H1 (cell line): ENCODE data around the gene CTXN1. TPM values are rescaled to one million over a fixed set of nuclear protein-coding genes. Genes with fewer than 3 reads are reported as not detected.
A peak's percentile ranks its signal among the peaks of the same experiment; 100 is the strongest.

ENCODE experiments used
- ASH2L ChIP-seq: fragments of 200-600, 300-600 bp; sonication (generic); IDR thresholded peaks from one replicate; pipeline ENCODE4 v1.7.1; 2017; ENCODE audit warnings: low read length
- BACH1 ChIP-seq: IDR thresholded peaks from 2 replicates; pipeline ENCODE4 v1.6.1; 2012; ENCODE audit warnings: low read length, improper control_type of control experiment
- EGR1 ChIP-seq: IDR thresholded peaks from 2 replicates; pipeline ENCODE4 v1.6.1; 2011; ENCODE audit warnings: low read depth, low read length, borderline replicate concordance
- JUND ChIP-seq: IDR thresholded peaks from 2 replicates; pipeline ENCODE4 v1.6.1; 2011; ENCODE audit warnings: mild to moderate bottlenecking, improper control_type of control experiment, low read length
- KDM4A ChIP-seq: IDR thresholded peaks from one replicate; pipeline ENCODE4 v1.7.1; 2012; ENCODE audit warnings: low read depth, mild to moderate bottlenecking, moderate library complexity, low read length, inconsistent platforms; ENCODE audit not compliant: severe bottlenecking
- KDM5A ChIP-seq: fragments of 200-600 bp; IDR thresholded peaks from 2 replicates; pipeline ENCODE4 v1.7.1; 2012; ENCODE audit warnings: mild to moderate bottlenecking, low read length, inconsistent platforms, mixed read lengths
- POLR2AphosphoS5 ChIP-seq: IDR thresholded peaks from 2 replicates; pipeline ENCODE4 v1.6.1; 2011; ENCODE audit warnings: low read depth, low read length
- SAP30 ChIP-seq: fragments of 300-600 bp; sonication (generic); IDR thresholded peaks from 2 replicates; pipeline ENCODE4 v1.7.1; 2012; ENCODE audit warnings: low read length, moderate library complexity, mild to moderate bottlenecking, inconsistent platforms; ENCODE audit not compliant: insufficient read depth, insufficient replicate concordance
- SP1 ChIP-seq: IDR thresholded peaks from 2 replicates; pipeline ENCODE4 v1.6.1; 2011; ENCODE audit warnings: low read depth, low read length
- SUZ12 ChIP-seq: fragments of 200-600 bp; sonication (generic); IDR thresholded peaks from 2 replicates; pipeline ENCODE4 v1.6.1; 2012; ENCODE audit warnings: mild to moderate bottlenecking, inconsistent platforms, low read length, moderate library complexity, mixed read lengths
- TAF7 ChIP-seq: optimal IDR thresholded peaks from 2 replicates; pipeline ENCODE3; 2011; ENCODE audit warnings: low read depth, mild to moderate bottlenecking, inconsistent platforms, low read length, moderate library complexity, borderline replicate concordance
- polyA plus RNA-seq, 7 experiments: library from polyadenylated mRNA; depleted of rRNA in 3 of 7; stranded (reverse) in 5 of 7; unstranded in 2 of 7; fragments of >200 nt in 5 of 7; fragments of 200-250 nt in 2 of 7; gene quantifications; 1 replicate in 5 of 7; 2 replicates in 1 of 7; 4 replicates in 1 of 7; pipeline versions ENCODE4 v1.2.1 to v1.2.3, GENCODE V29; 2011 to 2013; ENCODE audit warnings: missing spikeins in 2 of 7, mixed read lengths in 2 of 7
- total RNA-seq: library from RNA; stranded (reverse); fragmentation: NEBNext Ultra II Directional; extraction: Animal tissue kit (Norgen Biotek cat#: 25700); gene quantifications from 2 replicates; pipeline ENCODE4 v1.2.1, GENCODE V29; 2021
- TF ChIP-seq, protein P1 (sequence below), 3 experiments: IDR thresholded peaks; 1 replicate in 2 of 3; 2 replicates in 1 of 3; pipeline versions ENCODE4 v1.5.1 to v1.6.1; 2011; ENCODE audit warnings: low read length in 3 of 3, mild to moderate bottlenecking in 3 of 3, inconsistent platforms in 2 of 3, low read depth in 1 of 3, moderate library complexity in 1 of 3; ENCODE audit not compliant: insufficient read depth in 1 of 3; ENCODE audit errors: control extremely low read depth in 1 of 3

Gene CTXN1
- total and polyA plus RNA-seq, 2 of the 8 experiments (the other 6 are each of a cell fraction or from before 2014, with no cell fraction given), result 16.4 to 58.0 TPM

DNA sequence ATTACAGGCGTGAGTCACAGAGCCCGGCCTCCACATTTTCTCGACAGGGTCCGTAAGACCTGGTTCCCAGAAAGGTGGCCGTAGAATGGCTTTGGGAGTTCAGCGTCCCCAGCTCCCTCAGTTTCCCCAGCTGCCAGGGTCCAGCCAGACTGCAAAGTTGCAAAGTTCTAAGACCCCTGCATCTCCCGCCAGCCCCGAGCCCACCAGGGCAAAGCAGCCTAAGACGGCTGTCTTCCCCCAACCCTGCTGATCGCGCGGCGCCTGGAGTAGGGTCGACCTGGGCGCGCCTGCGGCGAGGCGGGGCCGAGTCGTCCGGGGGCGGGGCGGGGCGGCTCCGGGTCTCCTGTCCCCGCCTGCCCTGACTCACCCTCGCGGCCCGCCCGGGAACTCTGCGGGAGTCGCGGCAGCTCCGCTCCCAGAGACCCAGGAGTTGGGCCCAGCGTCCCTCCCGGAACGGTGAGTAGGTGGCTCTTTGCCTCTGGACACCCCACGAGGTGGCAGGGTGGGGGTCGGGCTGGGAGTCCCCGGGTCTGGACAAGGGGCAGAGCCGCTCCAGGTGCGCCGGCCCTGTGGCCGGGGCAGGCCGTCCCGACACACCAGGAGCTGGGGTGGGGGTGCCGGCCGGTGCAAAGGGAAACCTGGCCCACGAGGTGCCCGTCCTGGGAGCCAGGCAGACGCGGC is 37.6 kb downstream of the CTXN1 start, which contains the start of gene LRRC8E (continued):
- TF ChIP-seq, protein P1, sequence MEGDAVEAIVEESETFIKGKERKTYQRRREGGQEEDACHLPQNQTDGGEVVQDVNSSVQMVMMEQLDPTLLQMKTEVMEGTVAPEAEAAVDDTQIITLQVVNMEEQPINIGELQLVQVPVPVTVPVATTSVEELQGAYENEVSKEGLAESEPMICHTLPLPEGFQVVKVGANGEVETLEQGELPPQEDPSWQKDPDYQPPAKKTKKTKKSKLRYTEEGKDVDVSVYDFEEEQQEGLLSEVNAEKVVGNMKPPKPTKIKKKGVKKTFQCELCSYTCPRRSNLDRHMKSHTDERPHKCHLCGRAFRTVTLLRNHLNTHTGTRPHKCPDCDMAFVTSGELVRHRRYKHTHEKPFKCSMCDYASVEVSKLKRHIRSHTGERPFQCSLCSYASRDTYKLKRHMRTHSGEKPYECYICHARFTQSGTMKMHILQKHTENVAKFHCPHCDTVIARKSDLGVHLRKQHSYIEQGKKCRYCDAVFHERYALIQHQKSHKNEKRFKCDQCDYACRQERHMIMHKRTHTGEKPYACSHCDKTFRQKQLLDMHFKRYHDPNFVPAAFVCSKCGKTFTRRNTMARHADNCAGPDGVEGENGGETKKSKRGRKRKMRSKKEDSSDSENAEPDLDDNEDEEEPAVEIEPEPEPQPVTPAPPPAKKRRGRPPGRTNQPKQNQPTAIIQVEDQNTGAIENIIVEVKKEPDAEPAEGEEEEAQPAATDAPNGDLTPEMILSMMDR (IDR thresholded peaks at IDR 0.05; ENCODE audit: control extremely low read depth in 1 of 3, insufficient read depth in 1 of 3, low read depth in 1 of 3, low read length in 3 of 3), result no peak
- TF ChIP-seq JUND, result peak; percentile 61
- peak; percentile 7 for TF ChIP-seq ASH2L
- no peak for TF ChIP-seq EGR1
- TF ChIP-seq SP1, result no peak
- TF ChIP-seq POLR2AphosphoS5, result no peak
- TF ChIP-seq BACH1, result no peak
- peak; percentile 69 for TF ChIP-seq KDM4A
- TF ChIP-seq SUZ12, result no peak
- TF ChIP-seq TAF7, result no peak
- TF ChIP-seq KDM5A, result no peak
- no peak for TF ChIP-seq SAP30
